Spleen (tissue), 11 donors: ENCODE results near the gene DTD1. TPM values are rescaled to one million over a fixed set of nuclear protein-coding genes. Genes with fewer than 3 reads are reported as not detected.

Experiments used
- DNase-seq: peaks from one replicate; pipeline ENCODE4 v3.0.0-alpha.2; 2020
- H3K27ac ChIP-seq, 8 donors: fragments of 200-600 bp; sonication (generic) in 7 of 8; 1 replicate in 4 of 8; 2 replicates in 4 of 8; pipeline versions ENCODE4 v1.5.0 to v1.8.0; 2016 to 2021; ENCODE audit warnings: inconsistent platforms in 4 of 8, mild to moderate bottlenecking in 4 of 8, moderate library complexity in 1 of 8
- H3K27me3 ChIP-seq, 7 donors: fragments of 200-600 bp; sonication (generic) in 6 of 7; replicated peaks in 1 of 7; 1 replicate in 4 of 7; 2 replicates in 3 of 7; pipeline versions ENCODE4 v1.5.0 to v1.8.0; 2016 to 2021; ENCODE audit warnings: inconsistent platforms in 3 of 7, mild to moderate bottlenecking in 1 of 7
- H3K36me3 ChIP-seq, 6 donors: fragments of 200-600 bp; sonication (generic) in 5 of 6; 1 replicate in 4 of 6; 2 replicates in 2 of 6; pipeline versions ENCODE4 v1.5.0 to v1.8.0; 2016 to 2021; ENCODE audit warnings: inconsistent platforms in 2 of 6
- H3K4me1 ChIP-seq, 6 donors: fragments of 200-600 bp; sonication (generic) in 5 of 6; 1 replicate in 3 of 6; 2 replicates in 3 of 6; pipeline versions ENCODE4 v1.5.0 to v1.8.0; 2016 to 2021; ENCODE audit warnings: inconsistent platforms in 3 of 6
- H3K4me3 ChIP-seq, 8 donors: fragments of 200-600 bp; sonication (generic) in 7 of 8; 1 replicate in 4 of 8; 2 replicates in 4 of 8; pipeline versions ENCODE4 v1.5.0 to v1.8.0; 2016 to 2021; ENCODE audit warnings: inconsistent platforms in 4 of 8, mild to moderate bottlenecking in 4 of 8, moderate library complexity in 2 of 8
- H3K9me3 ChIP-seq, 8 donors: fragments of 200-600 bp; sonication (generic) in 7 of 8; 1 replicate in 4 of 8; 2 replicates in 4 of 8; pipeline versions ENCODE4 v1.5.0 to v1.8.0; 2016 to 2021; ENCODE audit warnings: inconsistent platforms in 4 of 8
- POLR2A ChIP-seq, 3 donors: fragments of 450-650 bp; IDR thresholded peaks; one replicate each; pipeline ENCODE4 v1.5.1; 2017; ENCODE audit warnings: antibody characterized with exemption in 3 of 3, mild to moderate bottlenecking in 1 of 3
- POLR2AphosphoS5 ChIP-seq, 3 donors: sonication (generic); formaldehyde crosslinking; IDR thresholded peaks; one replicate each; pipeline ENCODE4 v1.5.1; 2017; ENCODE audit warnings: antibody characterized with exemption in 3 of 3
- WGBS, 5 donors: extraction: QIAGEN DNeasy Blood & Tissue Kit in 3 of 5; methylation state at CpG; one replicate each; pipeline versions ENCODE4 v1.1.5 to v1.1.7; 2013 to 2018; 5-methylcytosine and 5-hydroxymethylcytosine counted together
- intact Hi-C: fragments of 100-400 bp; cut with DNase I; formaldehyde crosslinking; loops from one replicate; pipeline ENCODE4 v1.15.0; 2023; ENCODE audit warnings: low total_unique reads
- polyA plus RNA-seq, 3 donors: library from polyadenylated mRNA; stranded (reverse); fragments of 200-250 nt; gene quantifications; one replicate each; pipeline ENCODE4 v1.2.1, GENCODE V29; 2013
- total RNA-seq, 7 donors: library from RNA; depleted of rRNA in 3 of 7; stranded (reverse); fragments of >200 nt in 3 of 7; fragmentation: NEBNext Ultra II Directional in 4 of 7; extraction: Animal tissue kit (Norgen Biotek cat#: 25700) in 4 of 7; gene quantifications; one replicate each; pipeline versions ENCODE4 v1.1.0 to v1.2.1, GENCODE V29; 2016 to 2021
- TF ChIP-seq, protein P1 (sequence below), 11 experiments: fragments of 200-600 bp in 7 of 11; fragments of 450-650 bp in 4 of 11; sonication (generic) in 4 of 11; IDR thresholded peaks in 8 of 11; conservative IDR thresholded peaks in 3 of 11; 1 replicate in 7 of 11; 2 replicates in 4 of 11; pipeline versions ENCODE4 v1.4.0 to v1.8.0; 2016 to 2021; ENCODE audit warnings: antibody characterized with exemption in 11 of 11, inconsistent platforms in 4 of 11, mild to moderate bottlenecking in 1 of 11
- donor health status: healthy with polysubstance abuse.
- donor health status: DM: no; HTN: no; CAD: no; lungs with moderate emphysema.
- donor health status: DM: no; HTN: no; CAD: no.
- donor health status: Bipolar disorder and iron deficiency.
- donor health status: healthy.
- donor health status: DM: no; HTN: no; CAD: no.
- donor health status: DM: yes; HTN: yes; CAD: no.

DTD1 gene
- total and polyA plus RNA-seq, 10 donors = 17.4 to 29.7 (median 23.3) TPM

DNA sequence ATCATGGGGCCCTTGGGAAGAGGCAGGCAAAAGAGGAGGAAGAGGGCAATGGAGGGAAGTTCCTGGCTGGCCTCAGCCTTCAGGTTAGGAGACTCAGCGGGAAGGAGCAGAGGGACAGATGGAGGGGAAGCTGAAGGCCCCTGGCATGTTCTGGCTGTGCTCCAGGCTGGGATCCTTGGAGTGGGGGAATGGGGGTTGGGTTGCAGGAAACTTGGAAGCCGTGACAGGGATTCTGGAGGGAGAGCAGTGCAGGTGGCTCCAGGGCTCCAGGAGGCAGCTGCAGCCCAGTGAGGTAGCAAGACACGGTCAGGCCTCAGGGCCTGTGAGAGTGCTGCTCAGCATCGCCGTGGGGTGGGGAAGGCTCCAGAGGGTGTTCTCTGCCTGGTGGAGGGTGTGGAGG lies 161.1 kb downstream of the DTD1 start:
- Histone ChIP-seq H3K4me1 (peaks cover 0 to 4% (median 0%) of the 10 kb centered on the region in 6 donors), H3K9me3 (no peaks in the 10 kb centered on the region), H3K27me3 (no peaks in the 10 kb centered on the region), H3K4me3 (no peak overlapping the region), H3K36me3 (peaks cover 3 to 39% (median 12%) of the 10 kb centered on the region in 6 donors), H3K27ac (no peak overlapping the region)
- 64 to 90% (median 81%) methylated on average over 5 of the region's 5 CpGs for WGBS, 5 donors
- TF ChIP-seq, protein P1, sequence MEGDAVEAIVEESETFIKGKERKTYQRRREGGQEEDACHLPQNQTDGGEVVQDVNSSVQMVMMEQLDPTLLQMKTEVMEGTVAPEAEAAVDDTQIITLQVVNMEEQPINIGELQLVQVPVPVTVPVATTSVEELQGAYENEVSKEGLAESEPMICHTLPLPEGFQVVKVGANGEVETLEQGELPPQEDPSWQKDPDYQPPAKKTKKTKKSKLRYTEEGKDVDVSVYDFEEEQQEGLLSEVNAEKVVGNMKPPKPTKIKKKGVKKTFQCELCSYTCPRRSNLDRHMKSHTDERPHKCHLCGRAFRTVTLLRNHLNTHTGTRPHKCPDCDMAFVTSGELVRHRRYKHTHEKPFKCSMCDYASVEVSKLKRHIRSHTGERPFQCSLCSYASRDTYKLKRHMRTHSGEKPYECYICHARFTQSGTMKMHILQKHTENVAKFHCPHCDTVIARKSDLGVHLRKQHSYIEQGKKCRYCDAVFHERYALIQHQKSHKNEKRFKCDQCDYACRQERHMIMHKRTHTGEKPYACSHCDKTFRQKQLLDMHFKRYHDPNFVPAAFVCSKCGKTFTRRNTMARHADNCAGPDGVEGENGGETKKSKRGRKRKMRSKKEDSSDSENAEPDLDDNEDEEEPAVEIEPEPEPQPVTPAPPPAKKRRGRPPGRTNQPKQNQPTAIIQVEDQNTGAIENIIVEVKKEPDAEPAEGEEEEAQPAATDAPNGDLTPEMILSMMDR (IDR thresholded peaks at IDR 0.05 in 8 of 11, conservative IDR thresholded peaks at IDR 0.05 in 3 of 11) = no peak
- no peak for TF ChIP-seq POLR2A (IDR thresholded peaks at IDR 0.05)
- no peak for DNase-seq
- intact Hi-C loops = no loop called here

DNA sequence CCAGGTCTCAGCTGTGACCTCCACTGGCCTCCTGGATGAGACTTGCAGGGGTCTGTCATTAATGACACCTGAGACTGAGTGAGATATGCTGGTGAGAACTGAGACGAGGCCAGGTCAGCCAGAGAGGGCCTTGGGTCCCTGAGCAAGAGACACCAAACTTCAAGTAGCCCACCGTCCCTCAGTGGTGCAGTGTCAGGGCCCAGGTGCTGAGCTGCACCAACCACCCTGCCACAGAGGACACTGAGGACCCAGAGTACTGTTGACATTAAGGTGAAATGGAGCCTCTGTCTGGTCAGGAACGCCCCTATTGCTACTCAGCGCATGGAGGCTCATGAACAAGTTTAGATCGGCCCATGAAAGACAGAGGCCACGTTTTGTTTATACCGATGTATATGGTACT lies 161.7 kb downstream of the DTD1 start:
- Histone ChIP-seq H3K27ac (no peak overlapping the region), H3K36me3 (peaks cover 3 to 33% (median 10%) of the 10 kb centered on the region in 6 donors), H3K4me3 (no peak overlapping the region), H3K4me1 (peaks cover 0 to 8% (median 0%) of the 10 kb centered on the region in 6 donors), H3K27me3 (no peaks in the 10 kb centered on the region), H3K9me3 (no peaks in the 10 kb centered on the region)
- intact Hi-C loops = no loop called here
- 86 to 96% (median 95%) methylated on average over 7 of the region's 7 CpGs for WGBS, 5 donors
- TF ChIP-seq, protein P1 (IDR thresholded peaks at IDR 0.05 in 8 of 11, conservative IDR thresholded peaks at IDR 0.05 in 3 of 11) = no peak
- no peak for TF ChIP-seq POLR2A (IDR thresholded peaks at IDR 0.05)
- no peak for TF ChIP-seq POLR2AphosphoS5 (IDR thresholded peaks at IDR 0.05)
- DNase-seq = no peak

DNA sequence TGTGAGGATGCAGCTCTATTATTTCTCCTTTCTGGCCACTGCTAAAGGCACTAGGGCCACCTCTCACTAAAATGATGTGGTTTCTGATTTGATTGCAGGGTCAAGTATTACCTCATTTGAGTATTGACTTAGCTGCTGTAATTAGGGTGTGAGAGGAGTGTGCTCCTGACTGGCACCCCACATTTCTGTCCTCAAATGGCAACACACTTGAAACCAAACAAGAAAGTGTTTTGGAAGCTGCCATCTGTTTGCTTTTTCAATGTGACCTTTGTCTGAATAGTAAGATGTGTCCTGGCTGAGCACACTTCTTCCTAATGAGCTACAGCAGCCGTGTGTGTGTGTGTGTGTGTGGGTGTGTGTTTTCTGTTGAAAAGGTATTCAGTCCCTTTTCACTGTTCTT lies 162.9 kb downstream of the DTD1 start:
- no peak for DNase-seq
- Histone ChIP-seq H3K4me1 (peaks cover 0 to 8% (median 0%) of the 10 kb centered on the region in 6 donors), H3K27ac (no peak overlapping the region), H3K9me3 (peaks cover 0 to 4% (median 0%) of the 10 kb centered on the region in 8 donors), H3K4me3 (no peak overlapping the region), H3K36me3 (peaks cover 0 to 21% (median 0%) of the 10 kb centered on the region in 6 donors), H3K27me3 (no peaks in the 10 kb centered on the region)
- WGBS, 5 donors = 26 to 76% (median 50%) methylated on average over 1 of the region's 1 CpG
- intact Hi-C loops = no loop called here
- TF ChIP-seq POLR2AphosphoS5 (IDR thresholded peaks at IDR 0.05) = no peak
- TF ChIP-seq POLR2A (IDR thresholded peaks at IDR 0.05) = no peak
- TF ChIP-seq, protein P1 (IDR thresholded peaks at IDR 0.05 in 8 of 11, conservative IDR thresholded peaks at IDR 0.05 in 3 of 11) = no peak

DNA sequence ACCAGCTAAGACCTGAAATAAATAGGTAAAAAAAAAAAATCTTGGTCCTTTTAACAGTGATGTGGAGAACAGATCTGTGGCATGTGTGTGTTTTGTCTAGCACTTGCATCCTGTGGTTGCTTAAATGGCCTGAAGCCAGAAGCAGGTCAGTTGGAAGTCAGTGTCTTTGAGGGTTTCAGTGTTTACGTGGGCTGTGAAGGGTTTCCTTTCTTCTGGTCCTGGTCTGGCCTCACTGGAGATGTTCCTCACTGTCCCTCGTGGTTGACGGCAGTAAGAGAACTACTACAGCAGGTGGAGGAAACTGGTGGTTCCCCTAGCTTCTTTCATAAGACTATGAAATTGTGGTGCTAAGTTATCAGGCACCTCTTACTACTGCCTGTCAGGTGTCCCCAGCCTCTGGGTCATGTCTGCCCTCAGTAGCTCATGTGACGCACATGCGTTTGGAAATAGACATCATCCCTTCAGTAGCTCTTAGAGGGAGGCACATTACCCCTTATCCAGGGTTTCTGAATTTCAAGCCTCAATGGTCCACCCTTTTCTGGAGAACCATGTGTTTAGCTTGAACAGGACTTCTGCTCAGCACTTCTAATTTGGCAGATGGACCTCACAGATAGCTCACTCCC lies 166.3 kb downstream of the DTD1 start:
- no peak for DNase-seq
- peaks cover 0 to 4% (median 0%) of the 10 kb centered on the region in 8 donors for H3K9me3 ChIP-seq
- H3K27me3 ChIP-seq = no peaks in the 10 kb centered on the region
- WGBS, 5 donors = 32 to 37% (median 35%) methylated on average over 5 of the region's 5 CpGs
- intact Hi-C loops = no loop called here
- TF ChIP-seq, protein P1 (IDR thresholded peaks at IDR 0.05 in 8 of 11, conservative IDR thresholded peaks at IDR 0.05 in 3 of 11) = no peak
- TF ChIP-seq POLR2AphosphoS5 (IDR thresholded peaks at IDR 0.05) = no peak
- no peak for TF ChIP-seq POLR2A (IDR thresholded peaks at IDR 0.05)
- H3K27ac ChIP-seq = no peak overlapping the region
- peaks cover 0 to 8% (median 0%) of the 10 kb centered on the region in 6 donors for H3K4me1 ChIP-seq
- no peak overlapping the region for H3K4me3 ChIP-seq
- H3K36me3 ChIP-seq = no peaks in the 10 kb centered on the region
